Upper lobe of left lung (tissue), 4 donors: ENCODE data around the gene NPAS4.

Experiments used
- CTCF ChIP-seq, 6 experiments: fragments of 450-650 bp in 4 of 6; fragments of 200-600 bp in 2 of 6; sonication (generic) in 2 of 6; IDR thresholded peaks; one replicate each; pipeline ENCODE4 v1.5.1; 2016 to 2019; ENCODE audit warnings: antibody characterized with exemption in 6 of 6
- EP300 ChIP-seq, 4 donors: sonication (generic); formaldehyde crosslinking; IDR thresholded peaks; one replicate each; pipeline ENCODE4 v1.5.1; 2017; ENCODE audit warnings: antibody characterized with exemption in 4 of 4, control low read depth in 2 of 4
- POLR2A ChIP-seq, 4 donors: fragments of 450-650 bp; IDR thresholded peaks; one replicate each; pipeline ENCODE4 v1.5.1; 2016 to 2017; ENCODE audit warnings: antibody characterized with exemption in 4 of 4, mild to moderate bottlenecking in 2 of 4
- POLR2AphosphoS5 ChIP-seq, 2 donors: sonication (generic); formaldehyde crosslinking; IDR thresholded peaks; one replicate each; pipeline ENCODE4 v1.5.1; 2017; ENCODE audit warnings: antibody characterized with exemption in 2 of 2

GRCh38 chr11:66469441-66469840 lies 48.6 kb downstream of the NPAS4 start:
- TF ChIP-seq POLR2AphosphoS5 (IDR thresholded peaks at IDR 0.05) (no peak), CTCF (IDR thresholded peaks at IDR 0.05) (no peak), EP300 (IDR thresholded peaks at IDR 0.05) (no peak), POLR2A (IDR thresholded peaks at IDR 0.05) (no peak)
